ENCODE data around the gene BSDC1.
A peak's percentile ranks its signal among the peaks of the same experiment; 100 is the strongest.

The BSDC1 gene

DNA sequence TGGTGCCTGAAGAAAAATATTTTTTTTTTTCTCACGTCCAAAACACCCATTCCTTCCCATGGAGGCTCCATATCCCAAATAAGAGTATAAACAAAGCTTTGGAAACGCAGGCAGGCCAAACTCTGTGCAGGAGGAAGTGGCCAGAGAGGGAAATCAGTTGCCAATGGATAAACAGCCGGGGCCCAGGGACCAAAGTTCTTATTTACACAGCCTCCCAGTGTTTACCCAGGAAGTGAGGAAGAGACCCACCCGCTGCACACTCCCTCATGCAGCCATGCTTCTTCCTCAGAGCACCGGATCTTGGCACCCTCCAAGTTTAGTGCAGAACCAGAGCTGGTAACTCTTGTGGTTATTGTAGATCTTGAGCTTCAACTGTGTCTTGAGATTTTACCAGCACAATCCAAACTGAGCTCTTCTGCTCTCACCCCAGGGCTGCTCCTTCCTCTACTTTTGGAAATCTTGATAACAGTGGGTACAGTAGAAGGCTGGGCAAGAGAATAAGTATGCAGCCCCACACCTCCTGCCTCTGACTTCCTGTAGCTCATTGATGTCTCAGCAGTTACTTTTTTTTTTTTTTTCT, 72.4 kb downstream of the BSDC1 start:
- peak in 1 of 2 donors; percentile 32 for DNase-seq (ENCODE audit: low read depth in 2 of 2)
- TF ChIP-seq, protein P1, sequence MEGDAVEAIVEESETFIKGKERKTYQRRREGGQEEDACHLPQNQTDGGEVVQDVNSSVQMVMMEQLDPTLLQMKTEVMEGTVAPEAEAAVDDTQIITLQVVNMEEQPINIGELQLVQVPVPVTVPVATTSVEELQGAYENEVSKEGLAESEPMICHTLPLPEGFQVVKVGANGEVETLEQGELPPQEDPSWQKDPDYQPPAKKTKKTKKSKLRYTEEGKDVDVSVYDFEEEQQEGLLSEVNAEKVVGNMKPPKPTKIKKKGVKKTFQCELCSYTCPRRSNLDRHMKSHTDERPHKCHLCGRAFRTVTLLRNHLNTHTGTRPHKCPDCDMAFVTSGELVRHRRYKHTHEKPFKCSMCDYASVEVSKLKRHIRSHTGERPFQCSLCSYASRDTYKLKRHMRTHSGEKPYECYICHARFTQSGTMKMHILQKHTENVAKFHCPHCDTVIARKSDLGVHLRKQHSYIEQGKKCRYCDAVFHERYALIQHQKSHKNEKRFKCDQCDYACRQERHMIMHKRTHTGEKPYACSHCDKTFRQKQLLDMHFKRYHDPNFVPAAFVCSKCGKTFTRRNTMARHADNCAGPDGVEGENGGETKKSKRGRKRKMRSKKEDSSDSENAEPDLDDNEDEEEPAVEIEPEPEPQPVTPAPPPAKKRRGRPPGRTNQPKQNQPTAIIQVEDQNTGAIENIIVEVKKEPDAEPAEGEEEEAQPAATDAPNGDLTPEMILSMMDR (IDR thresholded peaks at IDR 0.05; ENCODE audit: low read depth, low read length), result no peak
- H3K4me3 ChIP-seq (replicated peaks in 1 of 2; ENCODE audit: low read depth in 2 of 2, low read length in 2 of 2), result no peak overlapping the region

DNA sequence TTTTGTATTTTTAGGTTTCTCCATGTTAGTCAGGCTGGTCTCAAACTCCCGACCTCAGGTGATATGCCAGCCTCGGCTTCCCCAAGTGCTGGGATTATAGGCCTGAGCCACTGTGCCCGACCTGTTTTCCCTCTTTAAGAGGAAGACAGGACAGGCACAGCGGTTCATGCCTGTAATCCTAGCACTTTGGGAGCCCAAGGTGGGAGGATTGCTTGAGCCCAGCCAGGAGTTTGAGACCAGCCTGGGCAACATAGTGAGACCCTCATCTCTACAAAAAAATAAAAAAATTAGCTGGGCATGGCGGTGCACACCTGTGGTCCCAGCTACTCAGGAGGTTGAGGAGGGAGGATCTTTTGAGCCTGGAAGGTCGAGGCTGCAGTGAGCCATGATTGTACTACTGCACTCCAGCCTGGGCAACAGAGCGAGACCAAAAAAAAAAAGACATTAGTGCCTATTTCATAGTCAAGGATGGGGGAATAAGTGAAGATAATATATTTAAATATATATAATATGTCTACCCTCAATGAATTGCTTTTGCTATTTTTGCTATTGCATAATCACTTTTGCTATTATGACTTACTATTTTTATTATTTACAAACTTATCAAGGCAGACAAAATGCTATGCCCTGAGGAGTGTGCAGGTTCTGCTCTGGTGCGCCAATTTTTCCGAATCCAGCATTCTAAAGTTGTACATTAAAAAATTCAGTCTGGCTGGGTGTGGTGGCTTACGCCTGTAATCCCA, 75.9 kb downstream of the BSDC1 start:
- TF ChIP-seq, protein P1 (IDR thresholded peaks at IDR 0.05; ENCODE audit: low read depth, low read length), result no peak
- no peak overlapping the region for H3K4me3 ChIP-seq (replicated peaks in 1 of 2; ENCODE audit: low read depth in 2 of 2, low read length in 2 of 2)
- no peak for DNase-seq (ENCODE audit: low read depth in 2 of 2)

DNA sequence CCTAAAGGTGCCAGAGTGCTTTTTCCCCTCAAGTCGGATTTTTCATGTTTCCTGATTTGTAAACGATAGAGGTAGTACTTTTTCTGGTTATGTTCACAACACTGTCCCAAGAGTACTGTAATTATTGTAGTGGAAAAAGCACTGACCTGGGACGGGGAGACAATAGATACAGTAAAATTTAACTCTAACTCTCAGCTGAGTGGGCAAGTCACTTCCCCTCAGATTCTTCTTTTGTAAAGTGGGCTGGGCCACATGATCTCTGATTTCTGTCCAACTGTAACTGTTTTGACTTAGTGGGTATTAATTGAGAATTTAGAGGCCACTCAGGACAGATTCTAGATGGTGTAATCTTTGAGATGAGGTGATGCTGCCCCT, 77.4 kb downstream of the BSDC1 start:
- TF ChIP-seq, protein P1 (IDR thresholded peaks at IDR 0.05; ENCODE audit: low read depth, low read length), result no peak
- no peak for DNase-seq (ENCODE audit: low read depth in 2 of 2)
- H3K4me3 ChIP-seq (replicated peaks in 1 of 2; ENCODE audit: low read depth in 2 of 2, low read length in 2 of 2), result no peak overlapping the region

Data from cardiac fibroblast (primary cell).